Trophoblast cell (in vitro differentiated cells and primary cell): ENCODE results near the gene LHFPL4.

Experiments
- DNase-seq, 2 donors: peaks; one replicate each; pipeline ENCODE4 v3.0.0-alpha.2; 2016
- H2AFZ ChIP-seq: 2 replicates; pipeline ENCODE4 v1.6.1; 2013; ENCODE audit warnings: low read length, moderate library complexity, mild to moderate bottlenecking; ENCODE audit not compliant: insufficient read depth, poor library complexity
- H2AK5ac ChIP-seq: 2 replicates; pipeline ENCODE4 v1.6.1; 2013; ENCODE audit warnings: mild to moderate bottlenecking, low read length
- H2BK120ac ChIP-seq: 2 replicates; pipeline ENCODE4 v1.6.1; 2013; ENCODE audit warnings: low read length, mild to moderate bottlenecking, moderate library complexity; ENCODE audit not compliant: insufficient read depth, poor library complexity
- H2BK12ac ChIP-seq: 2 replicates; pipeline ENCODE4 v1.6.1; 2013; ENCODE audit warnings: mild to moderate bottlenecking, low read length, moderate library complexity
- H2BK5ac ChIP-seq: 2 replicates; pipeline ENCODE4 v1.6.1; 2013; ENCODE audit warnings: low read length, low read depth, moderate library complexity, mild to moderate bottlenecking; ENCODE audit not compliant: poor library complexity
- H3K14ac ChIP-seq: 2 replicates; pipeline ENCODE4 v1.6.1; 2013; ENCODE audit warnings: mild to moderate bottlenecking, low read length
- H3K18ac ChIP-seq: 2 replicates; pipeline ENCODE4 v1.6.1; 2013; ENCODE audit warnings: mild to moderate bottlenecking, low read length
- H3K23ac ChIP-seq: 2 replicates; pipeline ENCODE4 v1.6.1; 2013; ENCODE audit warnings: low read length
- H3K27ac ChIP-seq: 2 replicates; pipeline ENCODE4 v1.5.1; 2013; ENCODE audit warnings: low read depth, mild to moderate bottlenecking, inconsistent platforms, low read length, moderate library complexity
- H3K27me3 ChIP-seq: 2 replicates; pipeline ENCODE4 v1.6.1; 2013; ENCODE audit warnings: inconsistent platforms, mild to moderate bottlenecking, low read length, moderate library complexity; ENCODE audit not compliant: insufficient read depth
- H3K36me3 ChIP-seq, 2 experiments: 1 replicate in 1 of 2; 2 replicates in 1 of 2; pipeline ENCODE4 v1.6.1; 2013; ENCODE audit warnings: low read length in 2 of 2, mild to moderate bottlenecking in 2 of 2, moderate library complexity in 1 of 2; ENCODE audit not compliant: insufficient read depth in 2 of 2, control insufficient read depth in 1 of 2
- H3K4ac ChIP-seq: 2 replicates; pipeline ENCODE4 v1.6.1; 2013; ENCODE audit warnings: low read depth, mild to moderate bottlenecking, low read length, moderate library complexity
- H3K4me1 ChIP-seq, 2 experiments: 1 replicate in 1 of 2; 2 replicates in 1 of 2; pipeline ENCODE4 v1.6.1; 2013; ENCODE audit warnings: low read length in 2 of 2, mild to moderate bottlenecking in 2 of 2, moderate library complexity in 1 of 2; ENCODE audit not compliant: insufficient read depth in 2 of 2, control insufficient read depth in 1 of 2
- H3K4me2 ChIP-seq: 2 replicates; pipeline ENCODE4 v1.6.1; 2013; ENCODE audit warnings: inconsistent platforms, mild to moderate bottlenecking, low read length, moderate library complexity
- H3K4me3 ChIP-seq: 2 replicates; pipeline ENCODE4 v1.5.1; 2013; ENCODE audit warnings: mild to moderate bottlenecking, low read depth, low read length, inconsistent platforms
- H3K79me1 ChIP-seq: one replicate; pipeline ENCODE4 v1.6.1; 2013; ENCODE audit warnings: low read length
- H3K79me2 ChIP-seq: 2 replicates; pipeline ENCODE4 v1.6.1; 2013; ENCODE audit warnings: low read length, mild to moderate bottlenecking; ENCODE audit not compliant: control insufficient read depth, insufficient read depth, poor library complexity
- H3K9ac ChIP-seq: 2 replicates; pipeline ENCODE4 v1.6.1; 2013; ENCODE audit warnings: mild to moderate bottlenecking, low read length
- H3K9me3 ChIP-seq: 2 replicates; pipeline ENCODE4 v1.6.1; 2013; ENCODE audit warnings: low read depth, mild to moderate bottlenecking, control low read depth, inconsistent platforms, low read length; ENCODE audit not compliant: insufficient read depth
- H4K12ac ChIP-seq: 2 replicates; pipeline ENCODE4 v1.6.1; 2013; ENCODE audit warnings: low read depth, mild to moderate bottlenecking, low read length, moderate library complexity
- H4K8ac ChIP-seq: 2 replicates; pipeline ENCODE4 v1.6.1; 2013; ENCODE audit warnings: low read depth, mild to moderate bottlenecking, low read length, moderate library complexity
- H4K91ac ChIP-seq: one replicate; pipeline ENCODE4 v1.6.1; 2013; ENCODE audit warnings: low read depth, mild to moderate bottlenecking, low read length, moderate library complexity
- whole genome bisulfite sequencing: extraction: QIAGEN DNeasy Blood & Tissue Kit; methylation state at CpG from one replicate; pipeline ENCODE4 v1.1.7; 2013; ENCODE audit warnings: missing lambda C conversion rate; ENCODE audit not compliant: insufficient read length, insufficient coverage; ENCODE audit errors: extremely low coverage; 5-methylcytosine and 5-hydroxymethylcytosine counted together

The LHFPL4 gene

GRCh38 chr3:9548991-9549390, 4.6 kb downstream of the LHFPL4 start:
- no peaks in the 10 kb centered on the region for H3K9me3 ChIP-seq
- H2AFZ ChIP-seq: no peak overlapping the region
- H4K91ac ChIP-seq: no peak overlapping the region
- H3K18ac ChIP-seq: no peak overlapping the region
- no CpG with 5 or more reads among the region's 5 CpGs for WGBS
- H3K14ac ChIP-seq: no peak overlapping the region
- H3K4ac ChIP-seq: no peak overlapping the region
- H3K79me1 ChIP-seq: no peaks in the 10 kb centered on the region
- peaks cover 17% of the 10 kb centered on the region for H3K27me3 ChIP-seq
- no peaks in the 10 kb centered on the region for H3K36me3 ChIP-seq
- no peak overlapping the region for H2BK12ac ChIP-seq
- H3K23ac ChIP-seq: no peak overlapping the region
- no peak overlapping the region for H2AK5ac ChIP-seq
- DNase-seq: no peak
- H3K79me2 ChIP-seq: no peaks in the 10 kb centered on the region
- no peak overlapping the region for H3K27ac ChIP-seq
- no peak overlapping the region for H4K12ac ChIP-seq
- no peak overlapping the region for H3K9ac ChIP-seq
- H3K4me1 ChIP-seq: peaks cover 5 to 10% of the 10 kb centered on the region in 2 experiments
- H2BK120ac ChIP-seq: no peak overlapping the region
- H4K8ac ChIP-seq: no peak overlapping the region
- H3K4me3 ChIP-seq: no peak overlapping the region
- H2BK5ac ChIP-seq: no peak overlapping the region
- no peak overlapping the region for H3K4me2 ChIP-seq

- no CpG with 5 or more reads among the region's 3 CpGs for WGBS
- H4K12ac ChIP-seq: no peak overlapping the region
- DNase-seq: no peak
- no peak overlapping the region for H3K14ac ChIP-seq
- no peaks in the 10 kb centered on the region for H3K79me2 ChIP-seq
- H3K9ac ChIP-seq: no peak overlapping the region
- no peak overlapping the region for H2AK5ac ChIP-seq
- H3K27me3 ChIP-seq: no peaks in the 10 kb centered on the region
- no peak overlapping the region for H3K18ac ChIP-seq
- no peak overlapping the region for H2BK12ac ChIP-seq
- no peaks in the 10 kb centered on the region for H3K36me3 ChIP-seq
- no peak overlapping the region for H3K4me3 ChIP-seq
- H2BK5ac ChIP-seq: no peak overlapping the region
- no peak overlapping the region for H3K23ac ChIP-seq
- H3K4ac ChIP-seq: no peak overlapping the region
- H2AFZ ChIP-seq: no peak overlapping the region
- H4K91ac ChIP-seq: no peak overlapping the region
- no peak overlapping the region for H4K8ac ChIP-seq
- no peaks in the 10 kb centered on the region for H3K9me3 ChIP-seq
- H2BK120ac ChIP-seq: no peak overlapping the region
- no peak overlapping the region for H3K27ac ChIP-seq
- H3K79me1 ChIP-seq: no peaks in the 10 kb centered on the region
- no peaks in the 10 kb centered on the region for H3K4me1 ChIP-seq
- H3K4me2 ChIP-seq: no peak overlapping the region
These were observed 11.4 kb downstream of the LHFPL4 start for GRCh38 chr3:9542182-9542581.

GRCh38 chr3:9536212-9536611, 17.4 kb downstream of the LHFPL4 start:
- H3K4me2 ChIP-seq: no peak overlapping the region
- no peak overlapping the region for H4K8ac ChIP-seq
- no peak overlapping the region for H4K91ac ChIP-seq
- DNase-seq: no peak
- no peak overlapping the region for H3K18ac ChIP-seq
- no peak overlapping the region for H3K9ac ChIP-seq
- H2BK5ac ChIP-seq: no peak overlapping the region
- H2AK5ac ChIP-seq: no peak overlapping the region
- H3K4ac ChIP-seq: no peak overlapping the region
- no peak overlapping the region for H3K23ac ChIP-seq
- no peaks in the 10 kb centered on the region for H3K4me1 ChIP-seq
- H4K12ac ChIP-seq: no peak overlapping the region
- no peak overlapping the region for H2AFZ ChIP-seq
- no peak overlapping the region for H2BK120ac ChIP-seq
- H3K27me3 ChIP-seq: no peaks in the 10 kb centered on the region
- no peaks in the 10 kb centered on the region for H3K79me1 ChIP-seq
- H3K27ac ChIP-seq: no peak overlapping the region
- H3K36me3 ChIP-seq: no peaks in the 10 kb centered on the region
- H3K79me2 ChIP-seq: no peaks in the 10 kb centered on the region
- H3K4me3 ChIP-seq: no peak overlapping the region
- no peaks in the 10 kb centered on the region for H3K9me3 ChIP-seq
- H3K14ac ChIP-seq: no peak overlapping the region
- H2BK12ac ChIP-seq: no peak overlapping the region

DNA sequence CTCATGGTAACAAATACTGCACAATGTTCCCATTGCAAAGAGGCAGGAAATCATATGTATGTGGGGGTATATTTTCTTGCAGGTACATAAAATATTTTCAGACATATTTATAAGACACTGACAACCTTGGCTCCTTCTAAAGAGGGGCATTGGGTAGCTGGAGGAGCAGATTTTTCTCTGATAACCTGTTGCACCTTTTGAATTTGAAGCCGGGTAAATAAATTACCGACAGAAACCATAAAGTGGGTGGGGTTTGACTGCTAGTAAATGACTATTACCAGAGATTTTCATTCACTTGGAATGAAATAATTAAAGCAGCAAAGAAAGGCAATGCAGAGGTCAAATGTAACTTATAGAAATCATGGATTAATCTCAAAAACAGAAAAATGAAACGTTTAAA, 19.2 kb downstream of the LHFPL4 start:
- Histone ChIP-seq H3K4me1 (no peaks in the 10 kb centered on the region), H2BK120ac (no peak overlapping the region), H3K18ac (no peak overlapping the region), H3K27ac (no peak overlapping the region), H4K12ac (no peak overlapping the region), H3K9me3 (no peaks in the 10 kb centered on the region), H3K23ac (no peak overlapping the region), H3K79me1 (no peaks in the 10 kb centered on the region), H3K79me2 (no peaks in the 10 kb centered on the region), H4K91ac (no peak overlapping the region), H4K8ac (no peak overlapping the region), H2BK5ac (no peak overlapping the region), H2AK5ac (no peak overlapping the region), H3K27me3 (no peaks in the 10 kb centered on the region), H3K4me3 (no peak overlapping the region), H3K14ac (no peak overlapping the region), H2BK12ac (no peak overlapping the region), H3K4me2 (no peak overlapping the region), H3K9ac (no peak overlapping the region), H3K4ac (no peak overlapping the region), H3K36me3 (no peaks in the 10 kb centered on the region), H2AFZ (no peak overlapping the region)
- DNase-seq: no peak
- no CpG with 5 or more reads among the region's 3 CpGs for WGBS
